Measurements from ENCODE around the gene GRB7.

The GRB7 gene

DNA sequence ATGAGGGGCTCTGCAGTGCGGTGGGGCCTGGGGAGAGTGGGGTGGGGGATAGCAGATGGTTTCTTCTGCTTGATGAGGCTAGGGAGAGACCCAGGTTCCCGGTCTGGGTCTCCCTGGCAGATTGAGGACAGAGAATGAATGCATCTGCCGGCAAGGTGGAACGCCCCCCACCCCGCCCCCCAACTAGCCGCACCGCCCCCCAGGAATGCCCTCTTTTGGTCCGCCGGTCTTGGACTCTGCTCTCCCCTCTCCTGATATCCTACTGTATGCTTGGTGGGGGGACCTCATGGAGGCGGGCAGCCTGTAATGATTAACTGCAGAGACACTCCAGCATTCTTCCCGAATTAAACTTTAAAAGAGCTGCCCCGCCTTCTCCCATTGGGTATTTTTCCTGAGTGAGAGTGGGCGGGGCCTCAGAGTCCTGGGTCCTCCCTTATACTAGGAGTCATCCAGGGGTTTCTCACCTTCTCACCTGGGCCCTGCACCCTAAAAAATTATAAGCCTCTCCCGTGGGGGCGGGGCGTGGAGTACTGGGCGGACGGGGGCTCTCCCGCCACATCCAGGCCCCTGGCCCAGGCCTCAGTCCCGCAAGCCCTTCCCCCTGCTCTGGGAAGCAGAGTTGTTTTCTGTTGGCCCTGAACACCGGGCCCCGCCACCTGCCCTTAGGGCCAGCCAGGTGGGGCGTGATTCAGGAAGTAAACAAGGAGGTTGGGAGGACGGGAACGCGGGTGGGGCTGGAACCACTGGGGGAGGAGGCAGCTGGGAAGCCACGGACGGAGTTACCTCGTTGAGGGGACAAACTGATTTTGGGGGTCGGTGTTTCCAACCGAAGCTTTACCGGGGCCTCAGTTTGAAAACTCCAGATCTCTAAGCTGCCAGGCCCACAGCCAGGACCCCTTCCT lies 1.5 kb downstream of the GRB7 start:
- in situ Hi-C loops (cut with HindIII; ENCODE audit: low sequenced_read_pairs) = no loop called here
- TF ChIP-seq, protein P1, sequence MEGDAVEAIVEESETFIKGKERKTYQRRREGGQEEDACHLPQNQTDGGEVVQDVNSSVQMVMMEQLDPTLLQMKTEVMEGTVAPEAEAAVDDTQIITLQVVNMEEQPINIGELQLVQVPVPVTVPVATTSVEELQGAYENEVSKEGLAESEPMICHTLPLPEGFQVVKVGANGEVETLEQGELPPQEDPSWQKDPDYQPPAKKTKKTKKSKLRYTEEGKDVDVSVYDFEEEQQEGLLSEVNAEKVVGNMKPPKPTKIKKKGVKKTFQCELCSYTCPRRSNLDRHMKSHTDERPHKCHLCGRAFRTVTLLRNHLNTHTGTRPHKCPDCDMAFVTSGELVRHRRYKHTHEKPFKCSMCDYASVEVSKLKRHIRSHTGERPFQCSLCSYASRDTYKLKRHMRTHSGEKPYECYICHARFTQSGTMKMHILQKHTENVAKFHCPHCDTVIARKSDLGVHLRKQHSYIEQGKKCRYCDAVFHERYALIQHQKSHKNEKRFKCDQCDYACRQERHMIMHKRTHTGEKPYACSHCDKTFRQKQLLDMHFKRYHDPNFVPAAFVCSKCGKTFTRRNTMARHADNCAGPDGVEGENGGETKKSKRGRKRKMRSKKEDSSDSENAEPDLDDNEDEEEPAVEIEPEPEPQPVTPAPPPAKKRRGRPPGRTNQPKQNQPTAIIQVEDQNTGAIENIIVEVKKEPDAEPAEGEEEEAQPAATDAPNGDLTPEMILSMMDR (IDR thresholded peaks at IDR 0.05; ENCODE audit: low read depth, low read length, missing control alignments) = no peak
- no peak overlapping the region for H3K4me3 ChIP-seq (ENCODE audit: low read depth, low read length)
- no peak for DNase-seq (ENCODE audit: low read depth)

DNA sequence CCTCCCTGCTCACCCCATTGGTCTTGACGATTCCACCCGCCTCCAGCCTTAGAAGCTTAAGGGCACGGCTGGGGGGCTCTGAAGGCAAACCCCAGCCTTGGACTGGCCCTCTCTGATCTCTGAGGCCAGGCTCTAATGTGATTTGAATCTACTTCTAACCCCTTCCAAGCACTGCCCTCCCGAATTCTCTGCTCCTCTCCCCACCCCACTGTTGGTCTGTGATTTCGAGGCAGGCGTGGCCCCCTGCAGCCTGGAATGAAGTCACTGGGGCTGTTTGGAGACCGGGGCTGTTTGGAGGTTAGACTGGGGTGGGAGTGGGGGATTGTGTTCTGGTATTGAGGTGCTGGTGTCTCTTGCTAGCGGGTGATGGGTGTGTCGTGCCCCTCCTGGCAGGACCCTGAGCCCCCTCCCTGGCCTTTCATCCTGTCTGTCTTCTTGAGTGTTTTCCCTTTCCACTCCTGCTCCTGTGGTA lies 2.2 kb downstream of the GRB7 start:
- no peak overlapping the region for H3K4me3 ChIP-seq (ENCODE audit: low read depth, low read length)
- TF ChIP-seq, protein P1 (IDR thresholded peaks at IDR 0.05; ENCODE audit: low read depth, low read length, missing control alignments) = no peak
- in situ Hi-C loops (cut with HindIII; ENCODE audit: low sequenced_read_pairs) = loop anchor here (5.0 kb wide), 1 partner anchor 63 kb away; no protein-coding TSS in a partner anchor
- no peak for DNase-seq (ENCODE audit: low read depth)

DNA sequence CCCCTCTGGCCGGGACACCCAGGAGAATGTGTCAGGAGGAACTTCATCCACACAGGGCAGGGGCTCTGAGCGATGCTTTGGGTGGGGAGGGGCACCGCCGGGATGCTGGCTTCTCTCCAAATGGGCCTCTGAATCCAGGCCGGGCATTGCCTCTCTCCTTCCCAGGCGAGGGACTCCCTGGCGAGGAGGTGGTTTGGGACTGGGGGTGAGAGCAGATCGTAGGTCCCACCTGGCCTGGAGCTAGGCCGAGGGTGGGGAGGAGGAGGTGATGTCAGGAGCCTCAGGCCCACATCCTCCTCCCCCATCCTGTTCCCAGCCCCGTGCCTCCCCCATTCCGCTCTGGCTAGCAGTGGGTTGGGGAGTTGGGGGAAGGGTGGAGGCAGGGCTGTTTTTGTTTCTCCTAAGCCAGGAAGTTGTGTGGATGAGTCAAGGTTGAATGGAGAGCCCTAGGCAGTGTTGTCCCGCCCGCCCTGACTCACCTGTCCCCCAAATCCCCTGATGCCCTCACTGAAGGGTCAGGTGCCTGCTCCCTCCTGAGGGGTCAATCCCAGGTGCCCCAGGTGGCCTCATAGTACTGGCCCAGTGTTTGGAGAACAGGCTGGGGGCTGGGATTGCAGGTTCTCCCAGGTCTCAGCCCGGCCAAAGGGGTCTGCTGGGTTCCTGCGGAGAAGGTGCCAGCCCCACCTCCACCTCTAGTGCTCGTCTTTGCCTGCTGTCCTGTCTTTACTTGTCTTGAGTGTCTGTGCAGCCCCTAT lies 2.8 kb downstream of the GRB7 start:
- TF ChIP-seq, protein P1 (IDR thresholded peaks at IDR 0.05; ENCODE audit: low read depth, low read length, missing control alignments) = no peak
- H3K4me3 ChIP-seq (ENCODE audit: low read depth, low read length) = no peak overlapping the region
- DNase-seq (ENCODE audit: low read depth) = no peak
- in situ Hi-C loops (cut with HindIII; ENCODE audit: low sequenced_read_pairs) = loop anchor here (5.0 kb wide), 1 partner anchor 63 kb away; no protein-coding TSS in a partner anchor

DNA sequence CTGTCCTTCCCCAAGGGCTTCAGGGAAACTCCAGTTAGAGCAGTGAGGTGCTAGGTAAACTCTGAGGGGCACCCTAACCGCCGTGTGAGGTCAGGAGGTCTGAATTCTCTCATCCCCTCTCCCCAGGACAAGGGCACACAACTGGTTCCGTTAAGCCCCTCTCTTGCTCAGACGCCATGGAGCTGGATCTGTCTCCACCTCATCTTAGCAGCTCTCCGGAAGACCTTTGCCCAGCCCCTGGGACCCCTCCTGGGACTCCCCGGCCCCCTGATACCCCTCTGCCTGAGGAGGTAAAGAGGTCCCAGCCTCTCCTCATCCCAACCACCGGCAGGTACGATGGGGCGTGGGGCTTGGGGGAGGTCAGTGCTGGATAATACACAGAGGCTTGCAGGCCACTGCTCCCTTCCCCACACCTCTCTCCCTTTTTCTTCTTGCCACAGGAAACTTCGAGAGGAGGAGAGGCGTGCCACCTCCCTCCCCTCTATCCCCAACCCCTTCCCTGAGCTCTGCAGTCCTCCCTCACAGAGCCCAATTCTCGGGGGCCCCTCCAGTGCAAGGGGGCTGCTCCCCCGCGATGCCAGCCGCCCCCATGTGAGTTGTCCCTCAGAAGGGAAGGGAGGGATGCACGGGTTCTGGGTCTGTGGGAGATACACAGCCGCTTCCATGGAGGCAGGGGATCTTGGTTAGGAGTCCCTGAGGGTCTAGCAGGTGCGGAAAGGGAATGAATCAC lies 4.6 kb downstream of the GRB7 start:
- in situ Hi-C loops (cut with HindIII; ENCODE audit: low sequenced_read_pairs) = loop anchor here (5.0 kb wide), 1 partner anchor 65 kb away; no protein-coding TSS in a partner anchor
- no peak for DNase-seq (ENCODE audit: low read depth)
- TF ChIP-seq, protein P1 (IDR thresholded peaks at IDR 0.05; ENCODE audit: low read depth, low read length, missing control alignments) = no peak
- H3K4me3 ChIP-seq (ENCODE audit: low read depth, low read length) = no peak overlapping the region

DNA sequence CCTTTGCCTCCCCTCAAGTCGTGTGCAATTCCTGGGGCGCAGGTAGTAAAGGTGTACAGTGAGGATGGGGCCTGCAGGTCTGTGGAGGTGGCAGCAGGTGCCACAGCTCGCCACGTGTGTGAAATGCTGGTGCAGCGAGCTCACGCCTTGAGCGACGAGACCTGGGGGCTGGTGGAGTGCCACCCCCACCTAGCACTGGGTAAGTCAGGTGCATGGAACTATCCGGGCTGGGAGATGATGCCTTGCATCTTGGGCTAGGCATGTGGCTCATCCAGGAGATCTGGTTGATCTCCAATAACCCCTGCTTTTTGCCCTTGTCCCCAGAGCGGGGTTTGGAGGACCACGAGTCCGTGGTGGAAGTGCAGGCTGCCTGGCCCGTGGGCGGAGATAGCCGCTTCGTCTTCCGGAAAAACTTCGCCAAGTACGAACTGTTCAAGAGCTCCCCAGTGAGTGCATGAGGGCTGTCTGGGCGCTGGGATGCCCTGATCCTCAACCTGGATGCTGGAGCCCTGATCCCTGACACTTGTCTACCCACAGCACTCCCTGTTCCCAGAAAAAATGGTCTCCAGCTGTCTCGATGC lies 5.2 kb downstream of the GRB7 start:
- in situ Hi-C loops (cut with HindIII; ENCODE audit: low sequenced_read_pairs) = loop anchor here (5.0 kb wide), 1 partner anchor 66 kb away; no protein-coding TSS in a partner anchor
- DNase-seq (ENCODE audit: low read depth) = no peak
- TF ChIP-seq, protein P1 (IDR thresholded peaks at IDR 0.05; ENCODE audit: low read depth, low read length, missing control alignments) = no peak
- no peak overlapping the region for H3K4me3 ChIP-seq (ENCODE audit: low read depth, low read length)

Measured in astrocyte of the cerebellum (primary cell).